K562 (cell line): ENCODE measurements around the gene C2orf81. TPM values are rescaled to one million over a fixed set of nuclear protein-coding genes. Genes with fewer than 3 reads are reported as not detected.

Source experiments
- ADNP ChIP-seq: fragments of 200-800 bp; sonication (Bioruptor generic); IDR thresholded peaks from 2 replicates; pipeline ENCODE4 v1.6.1; 2016; ENCODE audit warnings: missing genetic modification characterization, missing compliant biosample characterization
- CTCF ChIP-seq, 3 experiments: IDR thresholded peaks in 2 of 3; conservative IDR thresholded peaks in 1 of 3; 2 replicates each; pipeline ENCODE4 v1.5.1; 2011 to 2012; ENCODE audit warnings: low read length in 3 of 3, mild to moderate bottlenecking in 3 of 3, control low read depth in 2 of 3, improper control_type of control experiment in 1 of 3, inconsistent platforms in 1 of 3, low read depth in 1 of 3, mixed read lengths in 1 of 3, moderate library complexity in 1 of 3; ENCODE audit not compliant: insufficient read depth in 2 of 3
- ELF1 ChIP-seq: fragments of 200-800 bp; sonication (Bioruptor generic); IDR thresholded peaks from 2 replicates; pipeline ENCODE4 v1.6.1; 2016; ENCODE audit warnings: missing genetic modification characterization, missing compliant biosample characterization
- FOS ChIP-seq: IDR thresholded peaks from 3 replicates; pipeline ENCODE4 v1.6.1; 2011; ENCODE audit not compliant: insufficient read length; ENCODE audit errors: extremely low read depth
- NELFE ChIP-seq: IDR thresholded peaks from 2 replicates; pipeline ENCODE4 v1.6.1; 2011; ENCODE audit warnings: mild to moderate bottlenecking; ENCODE audit not compliant: insufficient read depth, insufficient read length
- RAD21 ChIP-seq, 2 experiments: fragments of 250-450 bp in 1 of 2; fragments of 450-650 bp in 1 of 2; sonication (Bioruptor Pico) in 1 of 2; formaldehyde crosslinking in 1 of 2; IDR thresholded peaks in 1 of 2; conservative IDR thresholded peaks in 1 of 2; 2 replicates each; pipeline versions ENCODE4 v1.4.0 to v1.8.0; 2020 to 2022; ENCODE audit warnings: mild to moderate bottlenecking in 2 of 2, moderate library complexity in 1 of 2
- RCOR1 ChIP-seq, 2 experiments: IDR thresholded peaks; 2 replicates each; pipeline ENCODE4 v1.6.1; 2012; ENCODE audit warnings: low read depth in 2 of 2, low read length in 2 of 2, borderline replicate concordance in 1 of 2, improper control_type of control experiment in 1 of 2
- XRCC4 ChIP-seq: IDR thresholded peaks from one replicate; pipeline ENCODE4 v1.6.1; 2011; ENCODE audit not compliant: insufficient read depth, insufficient read length; ENCODE audit errors: extremely low read depth
- ZBTB12 ChIP-seq: fragments of 250-450 bp; sonication (Bioruptor Pico); IDR thresholded peaks from 2 replicates; pipeline ENCODE4 v1.4.0; 2020
- ZNF143 ChIP-seq: sonication (generic); formaldehyde crosslinking; IDR thresholded peaks from 2 replicates; pipeline ENCODE4 v1.9.0; 2022; ENCODE audit warnings: mild to moderate bottlenecking, missing genetic modification reagents
- ZNF224 ChIP-seq: sonication (generic); formaldehyde crosslinking; IDR thresholded peaks from 2 replicates; pipeline ENCODE4 v1.8.0; 2022; ENCODE audit warnings: mild to moderate bottlenecking, missing genetic modification reagents
- ZNF316 ChIP-seq: fragments of 450-650 bp; IDR thresholded peaks from 2 replicates; pipeline ENCODE4 v1.6.1; 2016
- polyA plus RNA-seq, 8 experiments: library from polyadenylated mRNA; depleted of rRNA in 4 of 8; stranded (reverse) in 5 of 8; unstranded in 3 of 8; fragments of >200 nt; fragmentation: Nextera tagmentation in 2 of 8; fragmentation: Illumina TruSeq in 1 of 8; extraction: Ambion mirVana in 2 of 8; extraction: Trizol in 1 of 8; gene quantifications; 2 replicates each; pipeline versions ENCODE4 v1.2.1 to v1.2.3, GENCODE V29; 2011 to 2014; ENCODE audit warnings: inconsistent platforms in 1 of 8, missing spikeins in 1 of 8
- total RNA-seq, 7 experiments: library from RNA; depleted of rRNA in 6 of 7; stranded (reverse); fragments of >200 nt in 6 of 7; fragmentation: Illumina TruSeq in 2 of 7; extraction: Trizol in 2 of 7; gene quantifications; 2 replicates each; pipeline versions ENCODE4 v1.2.1 to v1.2.3, GENCODE V29; 2011 to 2021; ENCODE audit warnings: low replicate concordance in 1 of 7

C2orf81 gene
- total and polyA plus RNA-seq, 9 of the 15 experiments (the other 6 are each of a cell fraction or from before 2014, with no cell fraction given), result 0.06 TPM; not detected in 8

- TF ChIP-seq ADNP (tag) (no peak), ZNF224 (no peak), RCOR1 (IDR thresholded peaks at IDR 0.05; ENCODE audit: borderline replicate concordance in 1 of 2, low read depth in 2 of 2, low read length in 2 of 2) (no peak), ZNF143 (CRISPR knock-in tag) (no peak), ZBTB12 (CRISPR knock-in tag) (no peak), RAD21 (CRISPR knock-in tag; conservative IDR thresholded peaks at IDR 0.05 in 1 of 2, IDR thresholded peaks at IDR 0.05 in 1 of 2) (peak; percentile 61 to 78), ZNF316 (no peak), CTCF (IDR thresholded peaks at IDR 0.05 in 2 of 3, conservative IDR thresholded peaks at IDR 0.05 in 1 of 3; ENCODE audit: insufficient read depth in 2 of 3, low read depth in 1 of 3, low read length in 3 of 3) (peak; percentile 65 to 80 (median 69)), NELFE (no peak), XRCC4 (no peak), ELF1 (tag) (no peak), FOS (no peak)
Measured at GRCh38 chr2:74399785-74400184, 21.6 kb downstream of the C2orf81 start (continued).
